ENCODE data around the gene DNAAF1.
A peak's percentile ranks its signal among the peaks of the same experiment; 100 is the strongest.
"Not testable (repeated sequence)": the region's sequence is repeated elsewhere in the genome, so short reads cannot be mapped to it uniquely, and the experiment has no call there.

Gene DNAAF1

DNA sequence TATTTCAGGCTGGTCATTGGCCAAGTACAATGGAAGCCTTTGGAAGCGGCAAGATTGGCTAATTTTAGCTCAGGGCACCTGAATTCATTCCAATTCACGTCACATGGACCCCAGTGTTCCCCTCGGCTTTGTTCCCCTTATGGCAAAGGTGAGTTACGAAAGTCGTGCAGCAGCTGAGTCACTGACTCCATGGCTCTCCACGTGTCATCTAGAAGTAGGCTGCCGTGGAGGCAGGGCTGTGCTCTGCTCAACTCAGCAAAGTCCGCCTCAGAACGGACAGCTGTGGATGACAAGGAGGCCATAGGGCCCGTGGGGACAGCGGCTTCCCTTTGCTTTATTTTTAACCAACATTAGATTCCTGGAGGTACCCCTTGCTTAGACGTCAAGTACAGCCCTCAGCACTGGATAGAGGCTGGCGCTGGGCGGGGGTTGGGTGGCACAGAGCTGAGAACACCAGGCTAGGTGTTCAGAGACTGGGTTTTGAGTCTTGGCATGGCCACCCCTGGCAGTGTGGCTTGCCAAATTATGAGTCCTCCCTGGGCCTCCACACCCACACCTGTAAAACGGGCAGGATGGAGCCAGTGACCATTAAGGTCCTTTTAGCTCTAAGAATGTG is 69.5 kb downstream of the DNAAF1 start:
- in situ Hi-C loops (cut with HindIII; ENCODE audit: low sequenced_read_pairs), result no loop called here

DNA sequence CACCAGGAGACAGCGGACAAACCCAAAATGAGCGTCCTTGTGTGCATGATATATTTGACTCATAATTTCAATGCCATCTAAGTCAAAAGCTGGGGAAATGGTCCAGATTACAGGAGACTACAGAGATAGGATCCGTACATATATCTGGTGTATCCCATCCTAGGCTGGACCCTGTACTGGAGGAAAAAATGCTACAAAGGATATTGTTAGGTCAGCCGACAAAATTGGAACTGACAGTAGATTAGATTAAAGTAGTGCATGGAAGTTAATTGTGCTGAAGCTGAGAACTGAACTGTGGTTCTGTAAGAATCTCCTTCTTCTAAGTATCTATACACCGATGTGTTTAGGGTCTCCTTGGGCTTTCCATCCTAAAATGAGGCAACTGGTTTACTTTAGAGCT is 70.4 kb downstream of the DNAAF1 start:
- TF ChIP-seq, protein P1, sequence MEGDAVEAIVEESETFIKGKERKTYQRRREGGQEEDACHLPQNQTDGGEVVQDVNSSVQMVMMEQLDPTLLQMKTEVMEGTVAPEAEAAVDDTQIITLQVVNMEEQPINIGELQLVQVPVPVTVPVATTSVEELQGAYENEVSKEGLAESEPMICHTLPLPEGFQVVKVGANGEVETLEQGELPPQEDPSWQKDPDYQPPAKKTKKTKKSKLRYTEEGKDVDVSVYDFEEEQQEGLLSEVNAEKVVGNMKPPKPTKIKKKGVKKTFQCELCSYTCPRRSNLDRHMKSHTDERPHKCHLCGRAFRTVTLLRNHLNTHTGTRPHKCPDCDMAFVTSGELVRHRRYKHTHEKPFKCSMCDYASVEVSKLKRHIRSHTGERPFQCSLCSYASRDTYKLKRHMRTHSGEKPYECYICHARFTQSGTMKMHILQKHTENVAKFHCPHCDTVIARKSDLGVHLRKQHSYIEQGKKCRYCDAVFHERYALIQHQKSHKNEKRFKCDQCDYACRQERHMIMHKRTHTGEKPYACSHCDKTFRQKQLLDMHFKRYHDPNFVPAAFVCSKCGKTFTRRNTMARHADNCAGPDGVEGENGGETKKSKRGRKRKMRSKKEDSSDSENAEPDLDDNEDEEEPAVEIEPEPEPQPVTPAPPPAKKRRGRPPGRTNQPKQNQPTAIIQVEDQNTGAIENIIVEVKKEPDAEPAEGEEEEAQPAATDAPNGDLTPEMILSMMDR (IDR thresholded peaks at IDR 0.05; ENCODE audit: low read depth, low read length), result no peak
- H3K4me3 ChIP-seq (ENCODE audit: low read depth, low read length), result no peak overlapping the region
- no peak for DNase-seq (ENCODE audit: low read depth, low spot score)
- in situ Hi-C loops (cut with HindIII; ENCODE audit: low sequenced_read_pairs), result no loop called here

More for the DNA sequence above, 69.5 kb downstream of the DNAAF1 start:
- H3K4me3 ChIP-seq (ENCODE audit: low read depth, low read length), result no peak overlapping the region
- TF ChIP-seq, protein P1 (IDR thresholded peaks at IDR 0.05; ENCODE audit: low read depth, low read length), result no peak
- no peak for DNase-seq (ENCODE audit: low read depth, low spot score)

DNA sequence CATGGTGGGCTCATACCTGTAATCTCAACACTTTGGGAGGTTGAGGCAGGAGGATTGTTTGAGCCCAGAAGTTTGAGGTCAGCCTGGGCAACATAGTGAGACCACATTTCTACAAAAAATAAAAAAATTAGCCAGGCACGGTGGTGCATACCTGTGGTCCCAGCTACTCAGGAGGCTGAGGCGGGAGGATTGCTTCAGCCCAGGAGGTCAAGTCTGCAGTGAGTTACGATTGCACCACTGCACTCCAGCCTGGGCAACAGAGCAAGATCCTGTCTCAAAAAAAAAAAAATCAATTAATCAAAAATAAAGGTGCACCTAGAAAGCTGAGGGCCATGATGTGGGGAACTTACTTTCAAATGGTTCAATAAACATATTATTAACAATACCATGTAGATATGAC is 71.0 kb downstream of the DNAAF1 start:
- DNase-seq (ENCODE audit: low read depth, low spot score); in situ Hi-C loops (cut with HindIII; ENCODE audit: low sequenced_read_pairs); H3K4me3 ChIP-seq (ENCODE audit: low read depth, low read length): not testable (repeated sequence)

DNA sequence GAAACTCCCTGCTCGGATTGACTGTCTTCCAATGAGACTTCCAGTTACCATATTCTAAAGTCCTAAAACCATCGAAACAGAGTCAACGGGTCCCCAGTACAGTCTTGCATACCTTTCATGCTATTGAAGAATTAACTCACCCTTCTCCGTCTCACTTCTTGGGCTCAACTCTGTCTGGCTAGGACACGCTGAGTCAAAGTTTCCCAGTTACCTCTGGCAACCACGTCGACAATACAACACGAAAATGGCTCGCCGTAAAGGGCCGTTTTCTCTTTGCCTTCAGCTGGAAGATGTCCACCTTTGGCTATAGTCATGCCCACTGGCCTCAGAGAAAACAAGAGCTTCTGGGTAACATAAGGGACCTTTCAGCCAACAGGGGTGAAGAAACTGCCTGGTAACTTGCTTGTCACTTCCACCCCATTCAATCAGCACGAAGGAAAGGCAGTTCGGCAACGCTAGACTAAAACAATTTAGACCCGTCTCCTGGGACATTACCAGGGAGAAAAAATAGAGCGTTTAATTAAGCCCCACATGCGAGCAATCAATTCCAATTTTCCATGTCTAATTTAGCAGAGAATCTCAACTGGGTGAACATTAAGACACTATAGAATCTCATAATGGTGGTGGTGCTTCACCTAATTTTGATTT is 73.2 kb downstream of the DNAAF1 start:
- DNase-seq (ENCODE audit: low read depth, low spot score), result peak; percentile 37
- TF ChIP-seq, protein P1 (IDR thresholded peaks at IDR 0.05; ENCODE audit: low read depth, low read length), result no peak
- H3K4me3 ChIP-seq (ENCODE audit: low read depth, low read length), result no peak overlapping the region
- in situ Hi-C loops (cut with HindIII; ENCODE audit: low sequenced_read_pairs), result no loop called here

DNA sequence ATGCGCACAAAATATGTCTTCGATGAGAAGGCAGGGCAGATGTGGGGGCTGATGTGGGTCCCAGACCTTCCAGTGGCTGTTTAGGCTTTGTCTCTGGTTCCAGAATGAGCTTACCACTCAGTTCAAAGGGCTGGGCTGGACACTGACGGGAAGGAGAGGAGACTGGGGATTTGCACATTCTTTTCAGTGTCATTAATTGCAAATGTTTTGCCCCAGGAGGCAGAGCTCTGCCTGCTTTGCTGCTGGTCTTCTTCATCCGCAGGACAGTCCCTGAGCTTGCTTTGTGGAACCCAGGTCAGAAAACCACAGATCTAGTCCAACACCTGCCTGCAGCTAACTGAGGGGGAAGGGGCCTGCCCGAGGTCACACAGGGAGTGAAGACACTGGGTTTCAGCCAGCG is 73.8 kb downstream of the DNAAF1 start:
- in situ Hi-C loops (cut with HindIII; ENCODE audit: low sequenced_read_pairs), result no loop called here
- TF ChIP-seq, protein P1 (IDR thresholded peaks at IDR 0.05; ENCODE audit: low read depth, low read length), result no peak
- DNase-seq (ENCODE audit: low read depth, low spot score), result no peak
- no peak overlapping the region for H3K4me3 ChIP-seq (ENCODE audit: low read depth, low read length)

DNA sequence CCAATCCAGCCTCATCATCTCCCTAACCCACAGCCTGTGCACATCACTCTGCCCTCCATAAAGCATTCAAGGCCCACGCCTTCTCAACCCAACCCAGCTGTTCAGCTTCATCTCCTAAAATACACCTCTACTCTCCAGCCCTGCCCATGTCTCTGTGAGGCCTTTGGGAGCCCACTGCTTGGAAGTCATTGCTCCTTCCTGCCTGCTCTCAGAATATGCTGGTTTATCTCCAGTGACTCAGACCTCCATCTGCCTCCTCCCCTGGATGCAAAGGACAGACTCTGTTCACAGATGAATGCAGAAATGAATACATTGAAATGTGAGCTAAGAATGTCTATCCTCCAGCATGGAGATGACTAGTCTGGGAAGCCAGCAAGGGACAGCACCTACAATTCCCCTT is 75.7 kb downstream of the DNAAF1 start:
- in situ Hi-C loops (cut with HindIII; ENCODE audit: low sequenced_read_pairs), result no loop called here
- peak; percentile 39 for DNase-seq (ENCODE audit: low read depth, low spot score)

DNA sequence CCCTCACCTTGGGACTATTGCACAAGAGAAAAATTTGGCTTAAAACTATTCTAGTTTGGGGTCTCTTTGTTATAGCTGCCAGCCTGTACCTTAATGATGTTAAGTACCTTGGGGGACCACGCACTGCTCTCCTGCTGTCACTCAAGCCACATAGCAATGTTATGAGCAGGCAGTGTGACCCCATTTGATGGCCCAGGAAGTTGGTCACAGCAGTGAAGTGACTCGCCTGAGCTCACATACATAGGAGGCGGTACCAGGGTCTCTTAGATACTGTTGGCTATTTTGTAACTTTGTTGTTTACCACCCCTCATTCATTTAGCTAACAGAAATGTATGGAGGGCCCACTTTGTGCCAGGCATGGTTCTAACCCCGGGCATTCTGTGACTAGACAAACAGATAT is 78.3 kb downstream of the DNAAF1 start:
- no peak for DNase-seq (ENCODE audit: low read depth, low spot score)
- no peak overlapping the region for H3K4me3 ChIP-seq (ENCODE audit: low read depth, low read length)
- TF ChIP-seq, protein P1 (IDR thresholded peaks at IDR 0.05; ENCODE audit: low read depth, low read length), result no peak
- in situ Hi-C loops (cut with HindIII; ENCODE audit: low sequenced_read_pairs), result no loop called here

More for the DNA sequence above, 75.7 kb downstream of the DNAAF1 start:
- TF ChIP-seq, protein P1 (IDR thresholded peaks at IDR 0.05; ENCODE audit: low read depth, low read length), result no peak
- H3K4me3 ChIP-seq (ENCODE audit: low read depth, low read length), result no peak overlapping the region
